HG03457 (cell line): Measurements from ENCODE around the gene MAP4K3.

ENCODE experiments used
- ATAC-seq: cut with Tn5 transposase; IDR thresholded peaks from one replicate; pipeline ENCODE4 v1.9.1; 2021; ENCODE audit warnings: moderate number of reproducible peaks; ENCODE audit not compliant: unreplicated experiment

The MAP4K3 gene

DNA sequence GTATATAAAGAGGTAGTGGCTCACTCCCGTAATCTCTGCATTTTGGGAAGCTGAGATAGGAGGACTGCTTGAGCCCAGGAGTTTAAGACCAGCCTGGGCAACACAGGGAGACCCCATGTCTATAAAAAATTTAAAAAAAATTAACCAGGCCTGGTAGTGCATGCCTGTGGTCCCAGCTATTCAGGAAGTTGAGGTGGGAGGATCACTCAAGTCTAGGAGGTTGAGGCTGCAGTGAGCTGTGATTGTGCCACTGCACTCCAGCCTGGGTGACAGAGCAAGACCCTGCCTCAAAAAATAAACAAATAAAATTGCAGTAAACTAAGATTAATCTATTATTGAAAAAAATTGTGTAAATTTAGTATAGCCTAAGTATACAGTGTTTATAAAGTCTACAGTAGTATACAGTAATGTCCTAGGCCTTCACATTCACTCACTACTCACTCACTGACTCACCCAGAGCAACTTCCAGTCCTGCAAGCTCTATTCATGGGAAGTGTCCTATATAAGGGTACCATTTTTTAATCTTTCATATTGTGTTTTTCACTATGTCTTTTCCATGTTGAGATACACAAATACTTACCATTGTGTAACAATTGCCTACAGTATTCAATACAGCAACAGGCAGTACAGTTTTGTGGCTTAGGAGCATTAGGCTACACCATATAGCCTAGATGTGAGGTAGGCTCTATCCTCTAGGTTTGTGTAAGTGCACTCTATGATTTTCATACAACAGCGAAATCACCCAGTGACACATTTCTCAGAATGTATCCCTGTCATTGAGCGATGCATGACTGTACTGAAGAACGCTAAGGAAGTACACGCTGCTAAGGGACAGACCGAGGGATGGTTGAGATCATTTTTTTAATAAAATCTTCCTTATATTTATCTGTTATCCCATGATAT lies 10.4 kb upstream of the MAP4K3 start:
- no peak for ATAC-seq

DNA sequence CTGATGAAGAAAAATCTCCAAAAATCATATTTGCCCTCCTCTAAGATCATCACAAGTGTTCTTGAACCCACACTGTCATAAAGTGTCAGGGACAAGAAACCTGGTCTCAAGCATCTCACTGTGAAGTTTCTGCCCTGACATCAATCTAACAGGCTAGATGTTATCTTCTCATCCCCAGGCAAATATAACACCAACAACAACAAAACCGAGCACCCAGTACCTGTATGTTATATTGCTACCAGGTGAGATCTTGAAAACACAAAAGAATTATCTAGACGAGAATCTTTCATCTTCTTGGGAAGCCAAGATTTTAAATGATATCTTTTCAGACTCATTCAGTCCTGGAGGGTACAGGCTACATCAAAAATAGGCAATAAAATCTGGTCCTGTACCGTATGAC lies 8.8 kb upstream of the MAP4K3 start:
- no peak for ATAC-seq

DNA sequence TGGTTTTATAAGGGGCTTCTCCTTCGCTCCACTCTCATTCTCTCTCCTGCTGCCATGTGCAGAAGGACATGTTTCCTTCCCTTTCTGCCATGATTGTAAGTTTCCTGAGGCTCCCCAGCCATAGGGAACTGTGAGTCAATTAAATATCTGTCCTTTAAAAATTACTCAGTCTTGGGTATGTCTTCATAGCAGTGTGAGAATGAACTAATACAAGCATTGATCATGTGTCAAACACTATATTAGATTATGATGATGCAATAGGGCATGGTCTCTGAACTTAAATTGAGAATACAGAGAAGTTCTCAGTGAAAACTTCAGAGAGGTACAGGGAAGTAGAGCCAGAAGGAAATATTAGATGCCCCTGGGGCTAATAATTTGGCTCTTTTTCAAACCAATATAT lies 5.9 kb upstream of the MAP4K3 start:
- ATAC-seq = no peak

DNA sequence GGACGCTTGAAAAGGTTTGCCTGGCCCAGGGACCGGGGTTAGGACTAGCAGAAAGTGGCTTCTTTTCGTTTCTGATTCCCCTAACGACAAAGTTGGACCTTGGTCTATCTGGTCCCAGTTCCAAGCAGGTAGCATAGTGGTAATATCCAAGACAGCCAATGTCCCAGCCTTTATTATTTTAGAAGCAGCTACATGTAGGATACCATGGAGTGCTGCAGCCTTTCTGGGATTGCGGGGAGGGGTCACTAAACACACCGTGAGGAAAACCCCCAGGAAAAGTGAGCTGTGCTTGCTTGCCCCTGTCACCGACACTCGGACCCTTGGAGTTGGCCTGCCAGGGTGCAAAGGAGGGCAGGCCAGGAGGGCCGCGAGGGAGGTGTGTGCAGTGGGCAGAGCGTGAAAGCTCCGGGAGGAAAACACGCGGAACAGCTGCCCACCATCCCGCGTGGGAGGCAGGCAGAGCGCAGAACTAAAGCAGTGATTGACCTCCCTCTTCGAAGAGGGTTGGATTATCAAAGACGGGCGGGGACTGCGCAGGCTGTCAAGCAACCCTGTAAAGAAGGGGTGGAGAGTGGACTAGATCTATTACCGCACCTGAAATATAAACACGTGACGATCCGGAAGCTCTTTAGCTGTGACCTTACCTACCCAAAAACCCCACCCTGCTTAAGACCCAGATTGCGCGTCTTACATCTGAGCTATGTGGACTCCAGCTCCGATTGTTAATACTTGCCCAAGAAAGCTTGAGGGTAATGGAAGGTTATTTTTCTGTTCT lies 624 bp upstream of the MAP4K3 start:
- ATAC-seq = peak; percentile 47

DNA sequence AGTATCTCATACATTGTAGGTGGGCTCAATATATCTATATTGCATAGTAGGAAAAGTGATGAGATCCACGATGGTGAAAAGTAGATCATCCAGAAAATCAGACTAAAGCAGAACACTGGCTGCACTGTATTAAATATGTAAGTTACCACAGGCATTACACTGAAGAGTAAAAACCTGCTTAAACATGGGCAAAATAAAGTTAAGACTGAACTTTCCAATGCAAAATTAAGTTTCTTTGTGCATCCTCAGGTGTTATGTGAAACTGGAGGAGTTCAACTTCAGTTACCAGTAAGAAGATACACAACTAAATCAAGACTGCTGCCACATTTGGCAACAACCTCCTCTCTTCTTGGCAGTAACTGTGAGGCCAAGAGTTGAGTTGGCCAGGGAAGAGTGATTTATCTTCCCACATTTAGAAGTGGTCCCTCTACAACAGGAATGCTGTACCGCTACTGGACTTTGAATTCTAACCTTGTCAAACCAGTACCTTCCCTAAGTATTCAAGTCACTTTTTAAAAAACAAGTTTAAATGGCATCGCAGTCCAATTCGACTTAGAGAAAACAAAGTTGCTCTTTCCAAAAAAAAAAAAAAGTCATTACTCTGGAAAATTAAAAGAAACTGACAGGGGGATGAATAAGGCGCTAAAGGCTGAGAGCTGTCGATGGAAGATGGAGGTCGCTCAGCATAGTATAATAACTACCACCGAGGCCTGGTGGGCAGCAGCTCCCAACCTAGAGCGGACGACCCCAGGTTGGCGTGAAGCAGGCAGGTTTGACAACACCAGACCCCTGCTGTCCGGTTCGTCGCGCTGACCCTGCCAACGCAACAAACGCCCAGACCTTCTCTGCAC lies 1.1 kb downstream of the MAP4K3 start:
- ATAC-seq = peak; percentile 2

DNA sequence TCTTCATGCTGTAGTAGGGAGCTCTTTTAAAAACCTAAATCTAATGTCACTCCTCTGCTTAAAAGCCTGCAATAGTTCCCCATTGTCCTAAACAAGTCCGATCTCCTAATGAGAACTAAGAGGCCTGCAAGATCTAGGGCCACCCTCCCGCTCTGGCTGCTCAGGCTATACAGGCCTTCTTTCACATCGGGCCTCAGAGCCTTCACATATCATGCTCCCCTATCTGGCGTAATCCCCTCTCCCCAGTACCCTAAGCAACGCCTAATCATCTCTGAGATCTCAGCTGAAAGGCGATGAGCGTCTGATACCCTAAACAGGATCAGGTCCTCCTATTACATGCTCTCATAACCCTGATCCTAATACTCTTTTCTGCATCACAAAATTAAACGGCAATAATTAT lies 1.9 kb downstream of the MAP4K3 start:
- ATAC-seq = no peak

DNA sequence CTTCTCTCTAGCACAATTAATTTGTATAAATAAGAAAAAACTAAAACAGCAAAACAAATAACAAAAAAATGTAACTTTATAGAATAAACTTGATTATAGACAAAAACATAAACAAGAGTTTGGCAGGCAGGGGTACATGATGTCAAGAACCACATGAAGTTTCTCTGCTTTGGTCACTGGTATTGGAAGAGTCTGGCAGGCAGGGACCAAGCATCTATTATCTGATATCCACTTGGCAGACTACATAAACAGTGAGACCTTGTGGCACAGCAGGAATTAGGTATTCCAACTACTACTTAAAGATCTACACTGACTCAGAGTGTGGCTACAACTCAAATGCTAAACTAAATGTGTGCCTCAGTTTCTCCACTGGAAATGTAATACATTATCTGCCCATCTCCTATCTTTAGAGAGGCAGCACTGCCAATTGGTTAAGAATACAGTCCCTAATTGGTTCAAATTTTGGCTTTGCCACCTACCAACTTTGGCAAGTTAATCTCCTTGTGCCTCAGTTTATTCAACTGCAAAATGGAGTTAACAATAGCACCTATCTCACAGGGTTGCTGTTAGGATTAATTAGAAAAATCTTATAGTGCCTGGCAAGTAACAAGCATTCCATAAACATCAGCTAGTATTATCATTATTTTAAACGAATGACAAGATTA lies 2.7 kb downstream of the MAP4K3 start:
- ATAC-seq = no peak

DNA sequence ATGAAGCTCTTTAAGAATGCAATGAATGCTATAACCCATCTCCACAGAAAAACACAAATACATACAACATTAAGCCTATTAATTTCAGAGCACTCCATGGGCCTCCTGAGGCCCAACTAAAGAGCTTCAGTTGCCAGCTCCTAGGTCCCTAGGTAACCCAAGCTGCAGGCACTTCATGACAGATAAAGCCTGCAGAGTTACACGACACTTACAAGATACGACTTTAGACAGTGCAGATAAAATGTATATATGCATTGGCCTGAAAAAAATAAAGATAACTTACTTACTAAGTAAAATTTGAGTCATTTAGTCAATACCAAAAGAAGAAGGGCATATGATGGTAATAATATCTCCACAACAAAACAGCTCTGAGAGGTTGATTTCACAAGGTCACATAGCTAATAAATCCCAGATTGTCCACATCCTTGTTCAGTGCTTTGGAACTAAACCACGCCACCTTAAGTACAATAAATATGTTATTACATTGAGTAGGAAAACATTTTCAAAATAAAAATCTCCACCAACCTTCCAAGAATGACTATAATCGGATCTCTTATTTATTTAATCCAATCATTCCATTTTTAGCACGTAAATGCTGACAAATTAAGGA lies 3.4 kb downstream of the MAP4K3 start:
- ATAC-seq = no peak

DNA sequence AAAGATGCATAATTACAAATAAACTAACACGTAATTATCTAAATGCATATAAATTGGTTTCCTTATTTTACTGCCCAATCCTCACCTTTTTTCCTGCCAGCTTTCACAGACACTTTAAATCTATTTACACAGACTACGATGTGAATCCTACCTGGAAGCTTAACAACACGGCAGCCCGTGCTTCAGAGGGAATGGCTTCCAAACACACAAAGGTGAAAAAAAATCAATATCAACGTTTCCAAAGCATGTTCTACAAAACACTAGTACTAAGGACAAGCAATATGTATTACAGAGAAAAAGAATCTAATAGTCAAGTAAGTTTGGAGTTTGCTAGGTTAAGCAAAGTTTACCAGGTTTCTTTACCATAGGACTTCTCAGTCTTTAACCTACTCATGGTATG lies 4.4 kb downstream of the MAP4K3 start:
- ATAC-seq = no peak

DNA sequence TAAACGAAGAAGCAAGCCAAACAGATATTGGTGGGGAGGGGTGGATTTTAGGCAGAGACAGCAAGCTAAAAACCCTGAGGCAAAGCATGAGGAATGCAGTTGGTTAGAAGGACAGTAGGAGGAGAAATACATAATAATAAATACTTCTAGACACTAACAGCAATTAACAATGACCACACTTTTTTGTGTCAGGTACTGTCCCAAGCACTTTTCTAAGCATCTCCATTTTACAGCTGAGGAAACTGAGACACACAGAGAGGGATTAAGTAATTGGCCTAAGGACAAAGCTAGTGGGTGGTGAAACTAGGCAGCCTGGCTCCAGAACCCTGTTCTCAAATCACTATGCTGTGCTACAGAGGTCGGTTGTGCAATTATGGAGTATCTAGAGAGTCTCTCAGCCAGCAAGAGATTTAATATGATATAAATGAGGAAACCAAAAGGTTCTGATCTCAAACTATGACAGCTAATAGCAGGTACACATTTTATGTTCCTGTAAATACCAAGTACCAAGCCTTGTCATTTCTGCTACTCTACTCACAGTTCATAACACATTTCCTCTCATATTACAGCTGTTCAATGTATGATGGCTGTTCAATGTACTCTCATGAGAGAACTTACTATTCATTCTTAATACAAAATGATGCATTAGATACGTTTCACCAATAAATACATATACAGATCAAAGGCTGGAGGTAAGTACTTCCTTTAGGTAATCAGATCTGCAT lies 5.3 kb downstream of the MAP4K3 start:
- ATAC-seq = no peak

DNA sequence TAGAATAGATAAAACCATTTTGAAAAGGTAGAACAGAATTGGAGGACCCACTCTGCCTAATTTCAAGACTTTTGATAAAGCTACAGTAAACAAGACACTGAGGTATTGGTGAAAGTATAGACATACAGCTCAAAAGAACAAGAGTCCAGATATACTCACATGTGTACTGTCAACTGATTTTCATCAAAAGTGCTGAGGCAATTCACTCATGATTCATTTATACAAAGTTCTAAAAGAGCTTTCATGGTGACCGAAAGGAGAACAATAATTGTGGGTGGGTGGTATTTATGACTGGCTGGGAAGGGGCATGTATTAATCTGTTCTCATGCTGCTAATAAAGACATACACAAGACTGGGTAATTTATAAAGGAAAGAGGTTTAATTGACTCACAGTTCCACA lies 7.3 kb downstream of the MAP4K3 start:
- ATAC-seq = no peak

DNA sequence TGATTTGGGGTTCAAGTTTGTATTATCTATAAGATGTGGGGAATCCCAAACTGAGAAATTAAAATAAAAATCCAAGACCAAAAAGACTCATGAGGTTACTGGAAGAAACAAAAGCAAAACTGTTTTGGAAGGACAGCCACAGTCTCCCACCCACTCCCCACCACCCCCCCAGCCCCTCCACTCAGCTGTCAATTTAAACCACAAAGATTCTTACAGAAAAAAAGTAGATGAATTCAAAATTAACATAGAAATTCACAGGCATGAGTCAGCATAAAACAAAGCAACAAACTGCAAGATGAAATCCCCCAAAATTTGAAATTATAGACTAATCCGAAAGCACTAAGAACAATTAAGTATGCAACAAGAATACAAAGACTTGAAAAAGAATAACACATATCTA lies 12.1 kb downstream of the MAP4K3 start:
- ATAC-seq = no peak

DNA sequence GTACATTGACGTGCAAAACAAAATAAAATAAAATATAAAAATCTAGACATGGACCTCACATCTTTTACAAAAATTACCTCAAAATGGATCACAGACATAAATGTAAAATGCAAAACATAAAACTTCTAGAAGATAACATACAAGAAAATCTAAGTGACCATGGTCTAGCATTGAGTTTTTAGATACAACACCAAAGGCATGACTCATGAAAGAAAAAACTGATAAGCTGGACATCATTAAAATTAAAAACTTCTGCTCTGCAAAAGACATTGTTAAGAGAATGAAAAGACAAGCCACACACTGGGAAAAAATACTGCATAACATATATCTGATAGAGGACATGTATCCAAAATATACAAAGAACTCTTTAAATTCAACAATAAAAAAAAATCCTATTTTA lies 14.4 kb downstream of the MAP4K3 start:
- ATAC-seq = no peak

DNA sequence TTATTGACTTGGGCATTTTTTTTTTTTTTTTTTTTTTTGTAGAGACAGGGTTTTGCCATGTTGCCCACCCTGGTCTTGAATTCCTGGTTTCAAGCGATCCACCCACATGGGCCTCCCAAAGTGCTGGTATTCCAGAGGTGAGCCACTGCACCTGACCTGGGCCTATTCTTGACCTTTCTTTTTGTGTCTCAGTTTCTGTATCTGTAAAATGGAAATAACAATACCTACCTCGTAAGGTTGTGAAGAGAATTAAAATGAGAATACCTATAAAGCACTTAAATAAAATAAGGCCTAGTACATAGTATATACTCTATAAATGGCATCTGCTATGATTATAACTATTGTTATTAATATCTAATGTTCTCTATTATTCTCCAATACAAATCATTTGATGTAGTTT lies 15.7 kb downstream of the MAP4K3 start:
- ATAC-seq = no peak

DNA sequence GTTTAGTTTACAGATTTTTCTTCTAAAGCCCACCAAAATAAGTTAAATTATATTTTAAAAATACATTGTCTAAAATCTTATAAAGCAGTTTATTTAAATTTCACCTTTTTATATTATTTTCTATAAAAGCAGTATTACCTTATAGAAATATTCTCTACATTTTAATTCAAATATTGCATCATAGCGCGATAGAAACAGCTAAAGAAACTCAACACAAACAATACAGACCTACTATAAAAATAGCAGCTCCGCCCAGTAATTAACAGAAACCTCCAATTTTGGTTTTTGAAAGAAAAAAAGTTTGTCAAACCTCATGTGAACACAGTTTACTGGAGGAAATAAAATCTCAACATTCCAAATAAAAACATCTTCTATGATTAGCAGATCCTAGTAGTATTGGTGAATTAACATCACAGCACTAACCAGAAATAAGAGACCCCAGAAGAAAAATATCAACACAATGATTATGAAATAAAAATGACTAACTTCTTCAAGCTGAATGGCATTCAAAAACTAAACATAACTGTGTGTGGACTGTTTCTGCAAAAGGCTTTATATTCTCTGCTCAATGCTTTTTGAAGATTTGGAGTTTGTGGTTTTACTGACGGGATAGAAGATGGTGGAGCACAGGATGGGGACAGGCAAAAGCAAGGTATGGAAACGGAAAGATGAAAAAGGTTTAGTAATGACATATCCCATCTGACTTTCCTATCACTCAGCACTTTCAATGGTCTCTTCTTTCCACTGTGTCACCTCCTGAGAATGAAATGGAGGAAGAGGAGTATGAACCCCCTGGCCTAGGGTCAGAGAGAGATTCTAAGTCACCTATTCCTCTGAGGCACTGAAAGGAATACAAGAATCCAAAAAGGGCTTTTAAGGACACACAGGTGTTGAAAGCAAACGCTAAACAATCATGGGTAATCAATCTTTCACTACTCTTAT lies 17.5 kb downstream of the MAP4K3 start:
- ATAC-seq = no peak

DNA sequence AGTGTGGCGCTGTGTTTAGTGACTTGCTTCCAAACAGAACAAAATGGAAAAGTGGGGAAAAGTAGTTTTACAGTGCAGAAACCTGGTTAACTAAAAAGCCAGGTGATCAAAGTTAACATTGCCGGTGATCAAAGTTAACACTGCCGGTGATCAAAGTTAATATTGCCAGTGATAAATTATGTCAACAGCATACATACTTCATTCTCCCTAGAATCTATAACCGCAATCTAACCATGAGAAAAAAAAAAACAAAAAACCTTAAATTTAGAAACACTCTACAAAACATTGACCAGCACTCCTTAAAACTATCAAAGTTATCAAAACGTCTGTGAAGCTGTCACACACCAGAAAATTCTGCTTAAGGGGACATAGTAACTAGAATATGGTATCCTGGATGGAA lies 18.6 kb downstream of the MAP4K3 start:
- no peak for ATAC-seq

DNA sequence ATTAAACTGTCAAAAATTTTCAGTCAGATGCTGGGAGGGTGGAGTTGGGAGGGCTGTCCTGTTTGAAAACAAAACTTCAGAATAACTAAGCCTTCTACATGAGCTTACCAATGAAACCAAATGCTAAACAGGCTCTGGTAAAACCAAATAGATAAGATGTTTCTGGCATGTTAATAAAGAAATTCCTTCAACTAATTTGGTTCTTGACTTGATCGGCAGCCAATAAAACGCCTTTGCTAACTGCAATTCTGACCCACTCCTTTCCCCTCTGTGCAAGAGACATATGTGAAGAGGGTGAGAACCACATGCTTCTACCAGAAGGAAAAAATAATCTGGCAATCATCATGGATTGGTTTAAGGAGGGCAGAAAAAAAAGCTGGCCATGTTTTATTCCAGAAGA lies 20.9 kb downstream of the MAP4K3 start:
- no peak for ATAC-seq

DNA sequence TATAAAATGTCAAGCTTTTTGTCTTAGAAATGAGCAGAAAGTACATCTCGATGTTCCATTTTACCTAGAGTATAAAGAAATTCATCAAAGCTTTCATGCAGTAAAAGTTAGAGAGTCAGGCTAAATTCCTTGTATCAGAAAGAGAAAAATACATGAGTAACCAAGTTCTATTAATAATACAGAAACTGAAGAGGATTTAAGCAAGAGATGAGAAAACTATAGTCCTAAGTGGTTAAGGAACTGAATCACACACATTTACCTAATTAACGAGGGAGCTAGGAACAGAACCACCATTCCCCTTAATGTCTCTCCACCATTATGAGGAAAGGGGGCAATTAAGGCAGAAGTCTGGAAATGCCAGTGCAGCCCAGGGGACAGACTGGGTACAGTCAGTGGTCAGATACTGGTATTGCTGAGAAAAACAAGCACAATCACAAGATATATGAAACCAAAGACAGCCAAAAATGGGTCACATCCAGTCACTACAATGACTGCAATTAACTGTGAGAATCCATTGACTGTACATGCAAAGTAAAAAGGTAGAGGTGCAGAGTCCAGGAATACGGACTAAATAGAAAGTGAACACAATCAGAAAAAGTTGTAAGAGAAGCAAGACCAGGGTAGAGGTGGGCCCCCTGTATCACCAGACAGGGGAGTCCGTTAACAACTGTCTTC lies 23.9 kb downstream of the MAP4K3 start:
- ATAC-seq = no peak
